ENCODE data around the gene PSME1.
A peak's percentile ranks its signal among the peaks of the same experiment; 100 is the strongest.

The PSME1 gene

GRCh38 chr14:24135834-24136683 lies at the start of gene PSME1:
Gene PSME1, plus strand, starts transcription at chr14:24136194. Its CDS starts 69 bp downstream, at chr14:24136263.
- DNase-seq (ENCODE audit: low read depth), result peak; percentile 90

GRCh38 chr14:24087004-24087403 lies 49.0 kb upstream of the PSME1 start:
- no peak for DNase-seq (ENCODE audit: low read depth)

GRCh38 chr14:24088095-24088494 lies 47.9 kb upstream of the PSME1 start:
- no peak for DNase-seq (ENCODE audit: low read depth)

- DNase-seq (ENCODE audit: low read depth), result no peak
Observed at GRCh38 chr14:24089890-24090289, 46.1 kb upstream of the PSME1 start.

GRCh38 chr14:24092110-24092504 lies 43.9 kb upstream of the PSME1 start:
- DNase-seq (ENCODE audit: low read depth), result no peak

- no peak for DNase-seq (ENCODE audit: low read depth)
Observed at GRCh38 chr14:24092505-24093206, 43.3 kb upstream of the PSME1 start.

GRCh38 chr14:24093207-24093900 lies 42.6 kb upstream of the PSME1 start:
- DNase-seq (ENCODE audit: low read depth), result no peak

GRCh38 chr14:24093901-24094840 lies 41.8 kb upstream of the PSME1 start, which contains the start of gene PCK2:
Gene PCK2, plus strand, starts transcription at chr14:24094311. Its CDS starts 95 bp downstream, at chr14:24094406.
- peak; percentile 78 for DNase-seq (ENCODE audit: low read depth)

- no peak for DNase-seq (ENCODE audit: low read depth)
Observed at GRCh38 chr14:24094841-24095270, 41.1 kb upstream of the PSME1 start.

- DNase-seq (ENCODE audit: low read depth), result peak; percentile 19
Observed at GRCh38 chr14:24095271-24096068, 40.5 kb upstream of the PSME1 start.

- no peak for DNase-seq (ENCODE audit: low read depth)
Observed at GRCh38 chr14:24096545-24097181, 39.3 kb upstream of the PSME1 start.

GRCh38 chr14:24098229-24098926 lies 37.6 kb upstream of the PSME1 start:
- DNase-seq (ENCODE audit: low read depth), result no peak

- DNase-seq (ENCODE audit: low read depth), result no peak
Observed at GRCh38 chr14:24098927-24099813, 36.8 kb upstream of the PSME1 start.

- no peak for DNase-seq (ENCODE audit: low read depth)
Observed at GRCh38 chr14:24100197-24100981, 35.6 kb upstream of the PSME1 start.

- no peak for DNase-seq (ENCODE audit: low read depth)
Observed at GRCh38 chr14:24100982-24101494, 35.0 kb upstream of the PSME1 start.

GRCh38 chr14:24102357-24103048 lies 33.5 kb upstream of the PSME1 start:
- no peak for DNase-seq (ENCODE audit: low read depth)

GRCh38 chr14:24103451-24103850 lies 32.5 kb upstream of the PSME1 start:
- DNase-seq (ENCODE audit: low read depth), result no peak
